Measurements from ENCODE around the gene SLC6A12.

Gene SLC6A12

DNA sequence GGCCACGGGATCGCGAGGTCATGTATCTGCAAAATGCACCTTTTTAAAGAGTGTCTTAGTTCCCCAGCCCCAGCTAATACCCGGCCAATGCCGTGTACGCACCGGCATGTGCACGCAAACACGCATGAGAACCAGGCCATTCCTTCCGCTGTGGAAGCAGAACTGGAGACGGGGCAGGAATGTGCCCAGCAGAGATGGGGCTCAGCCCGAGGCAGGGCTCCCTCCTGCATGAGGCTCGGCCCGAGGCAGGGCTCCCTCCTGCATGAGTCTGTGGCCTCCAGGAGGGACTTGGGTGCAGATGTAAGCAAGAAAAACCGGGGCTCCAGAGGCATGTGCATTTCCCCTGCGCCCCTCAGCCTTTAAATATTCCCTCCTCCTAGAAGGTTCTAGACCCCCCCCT is 38.2 kb downstream of the SLC6A12 start:
- no peak for DNase-seq

DNA sequence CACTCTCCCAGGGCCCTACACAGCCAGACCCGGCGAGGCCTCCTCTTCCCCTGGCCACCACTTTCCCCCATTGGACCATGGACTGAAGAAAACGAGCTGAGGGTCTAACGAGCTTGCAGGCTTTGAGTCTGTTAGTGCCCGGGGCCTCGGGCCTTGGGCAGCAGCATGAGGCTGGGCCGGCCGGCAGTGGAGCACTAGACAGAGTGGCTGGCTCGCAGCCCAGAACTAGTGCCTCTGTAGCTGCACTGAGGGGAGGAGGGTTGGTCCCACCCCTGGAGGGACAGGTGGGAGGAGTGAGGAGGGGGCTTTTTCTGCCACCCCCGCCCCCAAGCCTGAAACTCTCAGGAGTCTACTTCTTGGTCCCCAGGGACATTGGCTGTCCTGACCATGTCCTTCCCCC is 38.7 kb downstream of the SLC6A12 start:
- no peak for DNase-seq

DNA sequence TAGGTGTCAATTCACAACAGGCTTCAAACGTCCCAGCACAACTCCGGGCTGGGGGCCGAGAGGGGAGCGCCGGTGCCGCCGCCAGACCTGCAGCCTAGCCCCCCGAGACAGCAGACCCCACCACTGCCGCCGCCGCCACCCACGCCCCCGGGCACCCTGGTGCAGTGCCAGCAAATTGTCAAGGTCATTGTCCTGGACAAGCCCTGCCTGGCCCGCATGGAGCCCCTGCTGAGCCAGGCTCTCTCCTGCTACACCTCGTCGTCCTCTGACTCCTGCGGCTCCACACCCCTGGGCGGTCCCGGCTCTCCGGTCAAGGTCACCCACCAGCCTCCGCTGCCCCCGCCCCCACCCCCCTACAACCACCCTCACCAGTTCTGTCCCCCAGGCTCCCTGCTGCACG is 39.4 kb downstream of the SLC6A12 start:
- DNase-seq, result no peak

DNA sequence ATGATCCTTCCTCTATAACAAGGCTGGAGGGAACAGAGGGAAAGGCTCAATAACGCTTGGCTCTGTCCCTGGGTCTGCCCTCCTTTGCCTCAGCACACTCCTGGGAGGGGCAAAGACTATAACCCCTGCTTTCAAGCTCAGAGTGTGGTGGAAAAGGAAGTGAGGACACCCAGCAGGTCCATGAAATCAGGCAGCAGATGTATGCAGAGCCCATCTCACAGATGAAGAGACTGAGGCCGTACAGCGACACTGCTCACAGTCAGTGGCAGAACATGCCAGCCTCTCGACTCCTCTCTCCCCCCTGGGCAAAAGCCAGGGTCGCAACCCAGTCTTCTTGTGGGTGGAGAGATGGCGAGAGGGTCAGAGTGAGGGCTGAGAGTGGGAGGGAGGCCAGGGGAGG is 39.8 kb downstream of the SLC6A12 start:
- DNase-seq, result no peak

DNA sequence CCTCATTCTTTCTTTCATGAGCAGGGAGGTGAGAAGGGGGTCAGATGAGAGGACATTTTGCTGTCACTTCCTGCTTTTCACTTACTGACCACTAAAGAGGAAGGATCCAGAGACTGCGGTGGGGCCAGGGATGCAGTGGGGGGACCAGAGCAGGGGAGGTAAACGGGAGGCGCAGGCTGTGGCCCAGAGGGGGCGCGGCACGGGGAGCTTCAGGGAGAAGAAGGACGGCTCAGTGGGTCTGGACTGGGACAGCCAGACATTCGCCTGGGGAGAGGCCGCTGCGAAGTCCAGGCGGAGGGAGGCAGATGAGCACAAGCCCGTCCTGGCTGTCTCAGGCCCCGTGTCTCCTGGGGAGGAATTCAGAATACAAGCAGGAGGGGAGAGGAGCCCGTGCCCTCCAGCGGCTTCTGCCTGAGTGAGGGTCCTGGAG is 41.2 kb downstream of the SLC6A12 start:
- no peak for DNase-seq

DNA sequence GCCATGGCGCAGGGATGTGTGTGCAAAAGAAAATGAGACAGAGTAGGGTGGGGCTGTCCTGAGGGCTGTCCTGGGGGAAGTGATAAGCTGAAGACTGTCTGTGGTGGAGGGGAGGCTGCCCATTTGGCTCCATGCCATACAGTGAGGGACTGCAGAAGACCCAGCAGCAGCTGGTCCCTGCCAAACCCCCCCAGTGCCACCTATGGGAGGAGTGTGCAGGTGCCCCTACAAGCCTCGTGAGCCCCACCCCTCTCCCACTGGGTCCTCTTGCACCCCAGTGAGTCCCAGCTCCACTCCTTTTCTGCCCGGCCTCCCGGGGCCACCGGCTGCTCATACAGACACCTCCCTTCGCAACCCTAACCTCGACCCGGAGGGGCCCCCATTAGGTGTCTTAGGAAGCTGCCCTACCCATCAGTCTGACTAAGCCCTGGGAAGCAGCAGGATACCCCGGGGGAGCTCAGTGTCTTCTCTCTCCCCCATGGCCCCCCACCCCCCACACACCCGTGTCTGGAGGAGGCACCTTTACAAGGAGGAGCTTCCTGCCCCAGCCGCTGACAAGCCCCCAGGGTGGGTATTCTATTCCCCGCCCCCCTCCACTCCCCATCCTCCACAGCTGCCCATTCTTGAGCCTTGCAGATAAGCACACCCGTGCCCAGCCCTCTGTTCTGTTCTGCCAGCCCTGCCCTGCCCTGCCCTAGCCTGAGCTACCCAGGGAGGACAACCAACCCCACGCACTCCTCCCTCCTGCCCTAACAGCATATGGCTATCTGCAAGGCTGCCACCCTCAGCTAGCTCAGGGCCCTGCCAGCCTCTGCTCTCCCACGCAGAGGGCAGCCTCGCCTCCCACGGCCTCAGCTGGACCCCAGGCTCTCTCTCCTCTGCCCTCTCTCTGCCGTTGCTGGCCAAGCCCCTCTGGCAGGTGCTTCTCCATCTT is 41.9 kb downstream of the SLC6A12 start:
- DNase-seq, result no peak

DNA sequence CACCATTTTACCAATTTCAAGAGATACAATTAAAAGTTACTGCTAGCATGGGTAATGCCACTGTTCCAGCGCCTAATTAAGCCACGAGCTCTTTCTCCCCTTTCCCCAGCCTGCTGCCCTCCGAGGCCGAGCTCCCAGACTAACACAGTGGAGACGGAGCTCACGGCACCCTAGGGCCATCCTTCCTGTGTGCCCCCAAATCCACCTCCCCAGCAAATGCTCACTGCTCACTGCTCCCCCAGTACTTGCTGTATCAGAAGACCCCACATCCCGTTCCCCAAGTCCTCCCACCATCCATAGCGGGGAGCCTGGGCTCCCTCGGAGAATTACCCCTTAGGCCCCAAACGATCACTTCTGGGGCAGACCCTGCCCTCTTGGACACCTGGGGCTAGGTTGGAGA is 42.7 kb downstream of the SLC6A12 start:
- no peak for DNase-seq

DNA sequence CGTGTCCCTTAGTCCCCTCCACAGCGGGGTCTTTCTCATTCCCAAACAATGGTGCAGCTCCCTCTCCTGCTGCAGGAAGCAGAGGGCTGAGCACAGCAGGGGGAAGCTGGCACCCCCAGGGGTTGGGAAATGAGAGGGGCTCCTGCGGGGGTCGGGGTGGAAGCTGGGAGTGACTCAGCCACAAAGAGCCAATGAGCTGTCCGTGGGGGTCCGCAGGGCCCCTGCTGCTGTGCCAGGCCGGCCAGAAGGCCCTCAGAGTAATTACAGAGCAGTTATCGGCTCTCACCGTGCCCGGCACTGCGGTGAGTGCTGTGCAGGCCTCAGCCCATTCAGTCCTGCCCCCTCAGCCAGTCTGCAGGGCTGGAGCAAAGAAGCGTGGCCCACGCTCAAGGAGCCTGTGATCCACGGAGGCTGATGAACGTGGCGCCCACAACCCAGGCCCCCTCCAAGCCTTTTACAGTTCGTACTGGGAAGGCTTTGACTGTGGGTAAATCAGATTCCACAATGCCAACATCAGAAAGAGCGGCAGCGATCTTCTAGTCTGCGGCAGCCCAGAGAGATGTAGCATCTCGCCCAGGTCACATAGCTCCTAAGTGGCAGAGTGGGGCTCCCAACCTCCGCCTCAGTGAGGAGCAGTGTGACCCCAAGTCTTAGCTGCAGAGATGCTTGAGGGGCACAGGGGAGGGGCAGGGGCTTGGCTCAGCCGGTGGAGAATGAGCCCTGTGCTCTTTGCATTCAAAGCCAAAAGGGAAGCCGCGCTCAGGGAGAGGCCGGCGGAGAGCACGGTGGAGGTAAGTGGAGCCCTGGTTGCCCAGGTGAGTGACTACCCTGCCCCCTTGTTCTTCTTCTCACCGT is 43.4 kb downstream of the SLC6A12 start:
- DNase-seq, result no peak

DNA sequence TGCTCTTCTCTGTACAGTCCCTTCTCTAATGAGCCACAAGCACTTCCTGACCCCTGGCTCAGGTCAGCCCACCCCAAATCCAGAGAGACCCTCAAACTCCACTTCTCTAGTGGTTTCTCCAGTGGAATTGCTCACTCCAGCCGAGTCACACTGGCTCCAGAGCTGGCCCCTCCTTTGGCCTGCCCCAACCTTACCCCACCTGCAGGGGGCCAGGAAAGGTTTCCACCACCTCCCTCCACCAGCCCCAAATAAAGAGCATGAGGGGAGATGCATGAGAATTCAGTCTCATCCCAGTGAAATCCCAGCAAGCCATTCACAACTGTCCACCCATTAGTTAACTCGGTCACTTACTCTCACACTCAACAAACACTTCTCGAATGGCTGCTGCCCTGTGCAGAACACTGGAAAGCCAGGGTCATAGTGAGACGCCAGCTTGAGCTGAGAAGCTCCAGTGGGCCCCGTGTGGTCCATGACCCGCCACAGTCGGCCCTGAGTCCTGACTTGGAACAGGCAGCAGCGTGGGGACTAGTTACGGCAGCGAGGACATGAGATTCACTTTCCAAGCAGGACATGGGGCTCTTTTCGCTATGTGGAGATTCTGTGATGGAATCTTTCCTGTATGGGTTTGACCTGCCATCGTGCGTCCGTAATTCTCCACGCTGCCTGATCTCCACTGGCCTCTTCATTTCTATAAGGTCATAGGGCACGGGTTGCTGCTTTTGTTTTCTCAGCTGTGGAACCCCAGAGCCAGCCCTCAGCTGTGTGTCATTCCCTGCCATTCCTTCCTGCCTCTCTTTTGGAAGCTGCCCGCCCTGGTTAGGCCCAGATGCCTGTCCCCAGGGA is 44.2 kb downstream of the SLC6A12 start:
- DNase-seq, result no peak

DNA sequence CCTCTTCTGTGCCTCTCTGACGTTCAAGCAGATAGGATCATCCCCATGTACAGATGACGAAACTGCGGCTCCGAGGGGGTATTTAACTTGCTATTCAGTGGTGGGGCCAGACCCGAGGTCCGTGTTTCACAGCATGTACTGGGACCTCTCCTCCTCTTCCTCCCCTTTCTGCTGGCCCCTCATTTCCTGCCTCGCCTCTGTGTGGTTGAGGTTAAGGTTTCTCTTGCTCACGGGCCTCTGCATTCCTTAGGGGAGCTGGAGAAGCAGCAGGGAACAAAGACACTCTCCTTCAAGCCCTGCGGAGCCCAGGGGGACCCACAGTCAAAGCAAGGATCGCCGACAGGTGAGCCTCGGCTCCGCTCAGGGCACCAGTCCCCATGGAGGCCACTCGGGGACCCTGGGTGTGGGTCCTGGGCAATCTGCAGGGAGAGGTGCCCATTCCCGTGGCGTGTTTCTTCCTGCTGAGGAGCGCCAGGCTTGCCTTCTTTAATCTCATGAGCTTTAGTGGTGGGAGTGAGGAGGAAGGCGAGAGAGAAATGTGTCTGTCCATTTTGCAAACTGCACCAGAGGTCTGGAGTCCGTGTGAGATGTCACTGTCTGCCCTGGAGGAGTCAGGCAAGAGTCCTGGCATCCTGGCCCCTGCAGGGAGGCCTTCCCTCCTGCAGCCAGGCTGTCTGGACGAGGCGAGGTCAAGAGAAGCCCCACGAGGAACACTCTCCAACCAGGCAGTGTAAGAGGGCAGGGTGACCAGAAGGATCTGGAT is 45.0 kb downstream of the SLC6A12 start:
- no peak for DNase-seq

DNA sequence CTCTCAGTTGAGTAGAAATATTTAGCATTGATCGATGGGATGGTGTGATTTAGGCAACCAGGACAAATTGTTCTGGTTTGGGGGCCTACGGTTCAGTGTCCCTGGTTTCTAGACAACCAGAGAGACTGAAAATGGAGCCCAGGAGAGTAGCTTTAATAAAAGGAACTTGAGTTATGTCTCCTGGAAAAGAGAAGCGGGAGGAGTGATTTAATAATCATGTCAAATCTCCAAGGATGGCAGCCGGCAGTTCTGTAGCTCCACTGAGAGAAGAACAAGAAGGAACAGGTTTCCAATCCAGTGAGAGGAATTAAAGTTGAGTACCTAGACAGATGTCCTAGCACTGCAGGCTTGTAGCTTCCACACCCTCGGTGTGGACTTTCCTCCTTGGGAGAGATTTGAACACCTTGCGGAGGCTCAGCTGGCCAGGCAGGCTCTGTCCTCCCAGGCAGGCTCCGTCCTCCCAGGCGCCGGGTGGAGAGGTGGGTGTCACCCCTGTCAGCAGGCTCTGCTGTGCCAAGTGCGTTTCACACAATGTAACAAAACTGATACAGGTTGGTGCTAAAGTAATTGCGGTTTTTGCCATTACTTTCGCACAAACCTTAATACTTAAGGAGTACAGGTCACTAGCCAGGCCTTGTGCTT is 45.9 kb downstream of the SLC6A12 start:
- no peak for DNase-seq

DNA sequence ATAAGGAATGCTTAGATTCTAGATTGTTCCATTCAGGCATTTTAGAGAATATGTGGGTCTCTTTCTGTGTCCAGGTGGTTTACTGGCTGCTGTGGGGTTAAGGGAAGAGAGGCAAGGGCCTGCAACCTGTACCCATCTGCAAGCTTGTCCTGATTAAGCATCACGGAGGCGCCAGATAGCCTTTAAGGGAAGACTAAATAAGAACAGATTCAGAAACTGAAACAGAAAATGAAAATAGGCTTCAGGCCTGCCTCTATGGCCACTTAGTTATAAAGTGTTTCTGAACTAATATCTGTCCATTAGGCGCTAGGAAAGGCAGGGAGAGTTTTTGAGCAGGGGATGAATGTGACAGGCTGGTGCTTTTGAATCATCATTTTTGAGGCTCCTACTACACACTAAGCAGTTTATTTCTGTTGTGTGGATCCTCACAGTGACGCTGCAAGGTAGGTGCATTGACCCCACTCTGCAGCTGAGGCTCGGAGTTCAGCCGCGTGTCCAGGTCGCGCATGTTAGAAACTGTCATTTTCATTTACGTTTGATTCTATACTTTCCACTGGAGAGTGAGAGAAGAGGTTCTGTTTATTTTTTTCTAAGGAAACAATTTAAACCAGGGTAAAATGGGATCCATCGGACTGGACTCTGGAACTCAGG is 47.4 kb downstream of the SLC6A12 start:
- DNase-seq, result no peak

DNA sequence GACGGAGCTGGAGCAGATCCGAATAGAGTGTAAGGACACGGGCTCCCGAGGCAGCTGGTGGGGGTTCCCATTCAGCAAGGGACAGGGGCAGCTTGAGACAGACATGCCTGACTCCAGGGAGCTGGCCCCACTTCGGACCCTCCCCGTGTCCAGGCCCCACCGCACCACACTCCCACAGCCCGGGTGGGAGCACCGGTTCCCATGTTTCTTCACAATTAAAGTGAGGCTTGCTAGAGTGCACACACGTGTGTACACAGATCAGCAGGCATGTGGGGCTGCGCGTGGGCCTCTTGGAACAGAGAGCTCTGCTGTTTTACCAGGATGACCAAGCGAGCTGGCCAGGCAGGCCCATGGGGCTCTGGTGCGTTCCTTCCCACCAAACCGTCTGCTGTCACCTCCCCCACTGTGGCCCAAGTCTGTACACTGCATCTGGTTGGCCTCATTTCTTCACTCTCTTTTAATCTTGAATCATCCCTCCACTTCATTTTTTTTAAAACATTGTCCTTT is 48.0 kb downstream of the SLC6A12 start:
- no peak for DNase-seq

DNA sequence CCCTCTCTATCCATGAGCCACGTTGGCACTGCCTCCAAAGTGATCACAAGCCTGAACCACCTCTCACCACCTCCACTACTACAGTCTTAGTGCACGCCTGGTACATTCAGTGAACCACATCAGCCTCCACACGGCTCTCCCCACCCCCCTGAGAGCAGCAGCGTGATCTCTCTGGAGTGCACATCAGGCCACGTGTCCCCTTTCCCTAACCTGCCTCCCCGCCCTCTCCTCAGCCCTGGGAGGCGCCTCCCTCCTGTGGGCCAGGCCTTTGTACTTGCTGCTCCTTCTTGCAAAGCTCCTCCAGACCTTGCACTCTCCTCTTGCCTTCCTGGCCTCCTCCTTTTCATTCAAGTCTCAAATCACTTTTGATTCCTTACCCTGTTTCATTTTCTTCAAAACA is 49.8 kb downstream of the SLC6A12 start:
- no peak for DNase-seq

DNA sequence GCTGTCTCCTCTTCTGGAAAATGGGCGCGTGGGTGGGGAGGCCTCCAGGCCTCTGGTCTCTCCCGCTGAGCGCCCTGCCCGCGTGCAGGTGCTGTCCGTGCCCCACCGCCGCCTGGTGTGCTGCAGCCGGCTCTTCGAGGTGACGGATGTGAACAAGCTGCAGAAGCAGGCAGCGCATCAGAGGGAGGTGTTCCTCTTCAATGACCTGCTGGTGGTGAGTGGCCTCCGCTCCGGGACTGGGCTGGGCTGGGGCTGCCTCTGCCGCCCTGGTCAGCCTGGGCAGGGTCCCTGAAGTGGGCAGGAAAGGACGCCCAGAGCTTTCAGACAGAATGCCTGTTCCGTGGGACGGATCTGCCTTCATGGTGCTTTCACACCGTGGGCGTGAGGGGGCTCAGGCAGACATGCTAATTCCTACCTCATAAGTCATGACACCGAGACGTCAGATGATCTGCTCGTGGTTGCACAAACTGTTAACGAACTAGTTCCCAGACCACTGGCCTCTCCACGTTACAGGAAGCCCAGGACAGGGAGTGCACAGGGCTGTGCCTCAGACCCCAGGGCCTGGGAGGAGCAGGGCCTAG is 50.5 kb downstream of the SLC6A12 start:
- no peak for DNase-seq

DNA sequence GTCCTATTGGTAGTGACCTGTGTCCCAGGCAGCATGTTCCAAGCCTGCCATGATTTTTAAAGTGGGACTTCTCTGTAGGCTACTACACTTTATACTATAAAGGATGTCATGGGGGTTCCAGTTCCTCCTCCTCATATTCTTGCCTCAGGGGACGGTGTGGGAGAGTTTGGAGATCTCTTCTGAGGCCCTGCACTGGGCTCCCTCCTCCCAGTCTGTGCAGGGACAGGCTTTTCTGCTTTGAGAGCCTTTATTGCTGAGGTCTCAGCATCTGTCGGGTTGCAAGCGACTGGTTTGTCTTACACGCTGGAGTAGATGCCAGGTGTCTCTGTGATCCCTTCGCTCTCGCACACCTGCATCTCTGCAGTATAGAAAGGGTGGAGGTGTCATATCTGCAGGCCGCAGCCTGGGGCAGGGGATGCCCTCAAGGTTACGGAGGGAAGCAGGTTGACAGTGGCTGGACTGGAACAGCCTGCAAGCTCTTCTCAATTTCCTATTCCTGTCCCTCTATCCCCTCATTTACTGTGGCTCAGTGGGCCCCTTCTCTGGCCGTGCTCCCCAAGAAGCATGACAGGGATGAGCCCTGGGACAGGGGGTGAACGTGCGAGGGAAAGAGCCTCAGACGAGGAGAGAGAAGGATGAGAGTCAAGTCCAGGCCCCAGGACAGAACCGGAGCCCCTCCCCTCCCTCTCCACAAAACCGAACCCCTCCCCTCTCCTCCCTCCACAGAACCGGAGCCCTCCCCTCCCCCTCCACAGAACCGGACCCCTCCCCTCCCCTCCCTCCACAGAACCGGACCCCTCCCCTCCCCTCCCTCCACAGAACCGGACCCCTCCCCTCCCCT is 51.3 kb downstream of the SLC6A12 start:
- no peak for DNase-seq

DNA sequence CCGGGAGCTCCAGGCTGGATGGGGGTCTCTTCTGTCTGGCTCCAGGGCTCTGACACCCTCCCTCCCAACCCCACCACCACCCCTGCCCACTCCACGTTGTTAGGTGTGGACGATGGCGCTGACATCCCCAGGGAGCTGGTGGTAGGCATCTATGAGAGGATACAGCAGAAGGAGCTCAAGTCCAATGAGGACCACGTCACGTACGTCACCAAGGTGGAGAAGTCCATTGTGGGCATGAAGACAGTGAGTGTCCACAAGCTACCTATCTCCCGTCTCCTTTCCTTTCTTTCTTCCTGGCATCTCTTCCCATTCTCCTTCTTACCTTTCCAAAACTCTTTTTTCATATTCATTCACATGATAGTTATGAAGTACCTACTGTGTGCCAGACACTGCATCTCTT is 52.1 kb downstream of the SLC6A12 start:
- DNase-seq, result no peak

DNA sequence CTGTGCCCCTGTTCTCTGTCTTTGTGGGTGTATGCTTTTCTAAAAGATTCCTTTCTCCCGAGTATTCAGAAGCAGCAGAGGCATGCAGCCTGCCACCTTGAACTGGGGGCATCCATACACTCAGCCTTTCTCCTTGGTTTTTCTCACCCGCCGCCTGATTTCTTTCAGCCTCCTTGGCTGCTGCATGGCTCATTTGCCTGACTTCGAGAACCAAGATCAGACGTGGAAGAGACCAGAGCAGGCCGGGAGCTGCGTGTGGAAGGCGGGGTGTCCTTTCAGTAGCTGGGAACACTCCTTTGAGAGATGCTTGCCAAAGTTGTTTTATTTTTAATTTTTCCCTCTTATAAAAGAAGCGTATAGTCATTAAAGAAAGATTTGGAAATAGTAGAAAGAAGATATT is 53.1 kb downstream of the SLC6A12 start:
- DNase-seq, result no peak

DNA sequence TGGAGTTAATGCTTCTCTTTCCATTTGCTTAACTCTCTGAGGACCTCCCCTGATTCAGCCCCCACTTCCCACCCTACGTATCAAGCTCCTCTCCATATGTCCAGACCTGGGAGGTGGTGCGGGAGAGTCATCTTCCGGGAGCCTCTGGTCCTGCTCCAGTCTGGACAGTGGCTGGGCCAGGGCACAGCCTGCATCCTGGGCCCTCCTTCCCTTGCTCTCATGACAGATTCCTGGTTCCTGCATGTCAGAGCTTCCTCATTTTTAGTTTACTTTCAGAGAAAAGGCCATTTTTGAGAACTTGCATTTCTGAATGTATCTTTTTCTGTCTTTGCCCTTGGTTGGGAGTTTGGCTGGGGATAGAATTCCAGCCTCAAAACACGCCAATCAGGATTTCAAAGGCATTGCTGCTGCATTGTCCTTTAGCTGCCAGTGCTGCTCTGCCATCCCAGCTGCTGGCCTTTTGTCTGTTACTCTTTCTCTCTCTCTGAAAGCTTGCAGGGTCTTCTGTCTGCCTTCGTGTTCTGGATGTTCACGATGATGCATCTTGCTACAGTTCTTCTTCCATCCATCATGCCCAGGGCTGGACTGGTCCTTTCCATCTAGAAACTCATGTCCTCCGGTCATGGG is 54.7 kb downstream of the SLC6A12 start:
- no peak for DNase-seq
